ENCODE data around the gene PITPNC1. TPM values are rescaled to one million over a fixed set of nuclear protein-coding genes. Genes with fewer than 3 reads are reported as not detected.

PITPNC1 gene
- total RNA-seq, 1 donor from 2014 or later: 21.5 TPM

GRCh38 chr17:67671493-67671892 lies 294.4 kb downstream of the PITPNC1 start:
- H3K4me3 Mint-ChIP-seq: no peak overlapping the region
- no peaks in the 10 kb centered on the region for H3K36me3 Mint-ChIP-seq (ENCODE audit: low read depth)
- no peak for TF ChIP-seq CTCF (conservative IDR thresholded peaks at IDR 0.05)
- DNase-seq (ENCODE audit: low read depth, low spot score): no peak
- peaks cover 9% of the 10 kb centered on the region for H3K4me1 Mint-ChIP-seq
- no peaks in the 10 kb centered on the region for H3K27me3 Mint-ChIP-seq (ENCODE audit: low read depth)
- H3K9me3 Mint-ChIP-seq: no peaks in the 10 kb centered on the region
- H3K27ac Mint-ChIP-seq (ENCODE audit: unreplicated experiment): no peak overlapping the region

GRCh38 chr17:67672592-67673335 lies 295.7 kb downstream of the PITPNC1 start:
- Mint-ChIP-seq H3K36me3 (ENCODE audit: low read depth) (no peaks in the 10 kb centered on the region), H3K9me3 (no peaks in the 10 kb centered on the region), H3K27me3 (ENCODE audit: low read depth) (no peaks in the 10 kb centered on the region), H3K4me3 (no peak overlapping the region), H3K4me1 (peaks cover 9% of the 10 kb centered on the region), H3K27ac (ENCODE audit: unreplicated experiment) (peak overlapping the region; percentile 78)
- no peak for DNase-seq (ENCODE audit: low read depth, low spot score)
- TF ChIP-seq CTCF (conservative IDR thresholded peaks at IDR 0.05): no peak

DNA sequence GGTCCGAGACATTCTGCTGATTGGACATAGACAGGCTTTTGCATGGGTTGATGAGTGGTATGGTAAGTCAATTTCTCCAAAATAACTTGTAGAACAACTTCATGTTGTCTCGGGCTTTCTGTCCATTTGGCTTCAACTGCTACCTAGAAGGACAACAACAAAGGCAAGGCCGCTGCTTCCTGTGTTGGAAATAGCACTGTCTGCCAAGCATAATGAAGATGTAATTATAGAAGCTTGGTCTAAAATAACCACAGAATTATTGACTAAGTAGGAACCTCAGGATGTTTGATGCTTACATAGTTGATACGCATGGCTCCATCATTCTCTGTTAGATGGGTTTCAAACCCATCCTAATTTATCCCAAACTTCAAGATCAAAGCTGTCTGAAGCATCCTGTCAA lies 298.4 kb downstream of the PITPNC1 start:
- H3K27me3 Mint-ChIP-seq (ENCODE audit: low read depth): no peaks in the 10 kb centered on the region
- no peaks in the 10 kb centered on the region for H3K36me3 Mint-ChIP-seq (ENCODE audit: low read depth)
- no peak for DNase-seq (ENCODE audit: low read depth, low spot score)
- no peaks in the 10 kb centered on the region for H3K9me3 Mint-ChIP-seq
- peaks cover 15% of the 10 kb centered on the region for H3K4me1 Mint-ChIP-seq
- H3K27ac Mint-ChIP-seq (ENCODE audit: unreplicated experiment): no peak overlapping the region
- no peak overlapping the region for H3K4me3 Mint-ChIP-seq
- TF ChIP-seq CTCF (conservative IDR thresholded peaks at IDR 0.05): no peak

GRCh38 chr17:67676305-67676704 lies 299.2 kb downstream of the PITPNC1 start:
- no peaks in the 10 kb centered on the region for H3K27me3 Mint-ChIP-seq (ENCODE audit: low read depth)
- TF ChIP-seq CTCF (conservative IDR thresholded peaks at IDR 0.05): no peak
- no peak overlapping the region for H3K4me3 Mint-ChIP-seq
- no peaks in the 10 kb centered on the region for H3K9me3 Mint-ChIP-seq
- DNase-seq (ENCODE audit: low read depth, low spot score): no peak
- no peaks in the 10 kb centered on the region for H3K36me3 Mint-ChIP-seq (ENCODE audit: low read depth)
- peaks cover 22% of the 10 kb centered on the region for H3K4me1 Mint-ChIP-seq
- no peak overlapping the region for H3K27ac Mint-ChIP-seq (ENCODE audit: unreplicated experiment)

- Mint-ChIP-seq H3K9me3 (no peaks in the 10 kb centered on the region), H3K27me3 (ENCODE audit: low read depth) (no peaks in the 10 kb centered on the region), H3K36me3 (ENCODE audit: low read depth) (no peaks in the 10 kb centered on the region), H3K27ac (ENCODE audit: unreplicated experiment) (no peak overlapping the region), H3K4me3 (no peak overlapping the region), H3K4me1 (peaks cover 14% of the 10 kb centered on the region)
- TF ChIP-seq CTCF (conservative IDR thresholded peaks at IDR 0.05): no peak
- DNase-seq (ENCODE audit: low read depth, low spot score): no peak
Measured at GRCh38 chr17:67678414-67678813, 301.3 kb downstream of the PITPNC1 start.

Data from neural crest cell (in vitro differentiated cells).